ENCODE data around the gene ZBTB40. TPM values are rescaled to one million over a fixed set of nuclear protein-coding genes. Genes with fewer than 3 reads are reported as not detected.

ZBTB40 gene
- total and polyA plus RNA-seq, 10 of the 15 experiments (the other 5 are each of a cell fraction or from before 2014, with no cell fraction given): 1.9 to 14.4 (median 9.0) TPM

DNA sequence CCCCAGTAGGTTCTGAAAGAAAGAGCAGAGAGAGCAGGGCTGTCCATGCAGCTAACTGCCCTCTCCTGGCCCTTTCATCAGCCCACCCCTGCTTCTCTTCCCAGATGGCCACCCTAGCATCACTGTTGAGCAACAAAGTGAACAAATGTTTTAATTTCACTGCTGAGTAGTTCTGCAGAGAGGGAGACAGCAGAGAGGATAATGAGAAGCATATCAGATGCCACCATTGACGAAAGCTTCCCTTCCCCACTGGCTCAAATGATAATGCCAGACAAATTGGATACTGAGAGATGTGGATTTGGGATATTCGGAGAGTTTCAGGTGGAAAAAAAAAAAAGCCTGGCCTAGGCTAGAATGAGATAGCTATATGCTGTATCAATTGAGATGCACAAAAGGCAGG lies 46.8 kb downstream of the ZBTB40 start:
- Histone ChIP-seq H3K4me2 (ENCODE audit: control insufficient read depth, insufficient read depth) (no peak overlapping the region), H2AFZ (ENCODE audit: control insufficient read depth, low read depth, low read length) (no peak overlapping the region), H3K79me2 (ENCODE audit: control insufficient read depth, insufficient read depth, low read length) (no peaks in the 10 kb centered on the region), H3K4me1 (ENCODE audit: control insufficient read depth, insufficient read depth, low read length) (no peaks in the 10 kb centered on the region), H3K9me3 (replicated peaks; ENCODE audit: control insufficient read depth, insufficient read depth, low read length) (no peaks in the 10 kb centered on the region), H3K4me3 (no peak overlapping the region), H3K27me3 (replicated peaks in 1 of 2; ENCODE audit: control insufficient read depth in 2 of 2, insufficient read depth in 2 of 2, low read length in 1 of 2) (no peaks in the 10 kb centered on the region), H3K36me3 (ENCODE audit: control insufficient read depth in 2 of 2, insufficient read depth in 2 of 2, low read length in 1 of 2) (peaks cover 3 to 4% of the 10 kb centered on the region in 2 experiments), H3K27ac (ENCODE audit: control insufficient read depth, insufficient read depth) (no peak overlapping the region), H4K20me1 (ENCODE audit: control insufficient read depth, insufficient read depth) (no peaks in the 10 kb centered on the region), H3K9ac (ENCODE audit: control insufficient read depth, insufficient read depth, low read length) (no peak overlapping the region)
- TF ChIP-seq SIN3A (IDR thresholded peaks at IDR 0.05; ENCODE audit: low read depth, low read length) (no peak), CREM (IDR thresholded peaks at IDR 0.05; ENCODE audit: low read depth) (no peak), MEF2A (IDR thresholded peaks at IDR 0.05; ENCODE audit: insufficient read depth, low read depth, low read length) (no peak), RB1 (IDR thresholded peaks at IDR 0.05; ENCODE audit: borderline replicate concordance) (no peak), NBN (IDR thresholded peaks at IDR 0.05) (no peak), MYB (IDR thresholded peaks at IDR 0.05; ENCODE audit: borderline replicate concordance, low read depth, low read length) (no peak), JUND (IDR thresholded peaks at IDR 0.05; ENCODE audit: low read depth, low read length) (no peak), MYC (IDR thresholded peaks at IDR 0.05; ENCODE audit: insufficient read depth, insufficient read length, insufficient replicate concordance, low read length, severe bottlenecking) (no peak), FOXK2 (IDR thresholded peaks at IDR 0.05) (no peak), GABPA (IDR thresholded peaks at IDR 0.05; ENCODE audit: low read depth) (no peak)
- TF ChIP-seq, protein P1, sequence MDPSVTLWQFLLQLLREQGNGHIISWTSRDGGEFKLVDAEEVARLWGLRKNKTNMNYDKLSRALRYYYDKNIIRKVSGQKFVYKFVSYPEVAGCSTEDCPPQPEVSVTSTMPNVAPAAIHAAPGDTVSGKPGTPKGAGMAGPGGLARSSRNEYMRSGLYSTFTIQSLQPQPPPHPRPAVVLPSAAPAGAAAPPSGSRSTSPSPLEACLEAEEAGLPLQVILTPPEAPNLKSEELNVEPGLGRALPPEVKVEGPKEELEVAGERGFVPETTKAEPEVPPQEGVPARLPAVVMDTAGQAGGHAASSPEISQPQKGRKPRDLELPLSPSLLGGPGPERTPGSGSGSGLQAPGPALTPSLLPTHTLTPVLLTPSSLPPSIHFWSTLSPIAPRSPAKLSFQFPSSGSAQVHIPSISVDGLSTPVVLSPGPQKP (IDR thresholded peaks at IDR 0.05; ENCODE audit: low read depth, low read length): no peak
- TF ChIP-seq, protein P2, sequence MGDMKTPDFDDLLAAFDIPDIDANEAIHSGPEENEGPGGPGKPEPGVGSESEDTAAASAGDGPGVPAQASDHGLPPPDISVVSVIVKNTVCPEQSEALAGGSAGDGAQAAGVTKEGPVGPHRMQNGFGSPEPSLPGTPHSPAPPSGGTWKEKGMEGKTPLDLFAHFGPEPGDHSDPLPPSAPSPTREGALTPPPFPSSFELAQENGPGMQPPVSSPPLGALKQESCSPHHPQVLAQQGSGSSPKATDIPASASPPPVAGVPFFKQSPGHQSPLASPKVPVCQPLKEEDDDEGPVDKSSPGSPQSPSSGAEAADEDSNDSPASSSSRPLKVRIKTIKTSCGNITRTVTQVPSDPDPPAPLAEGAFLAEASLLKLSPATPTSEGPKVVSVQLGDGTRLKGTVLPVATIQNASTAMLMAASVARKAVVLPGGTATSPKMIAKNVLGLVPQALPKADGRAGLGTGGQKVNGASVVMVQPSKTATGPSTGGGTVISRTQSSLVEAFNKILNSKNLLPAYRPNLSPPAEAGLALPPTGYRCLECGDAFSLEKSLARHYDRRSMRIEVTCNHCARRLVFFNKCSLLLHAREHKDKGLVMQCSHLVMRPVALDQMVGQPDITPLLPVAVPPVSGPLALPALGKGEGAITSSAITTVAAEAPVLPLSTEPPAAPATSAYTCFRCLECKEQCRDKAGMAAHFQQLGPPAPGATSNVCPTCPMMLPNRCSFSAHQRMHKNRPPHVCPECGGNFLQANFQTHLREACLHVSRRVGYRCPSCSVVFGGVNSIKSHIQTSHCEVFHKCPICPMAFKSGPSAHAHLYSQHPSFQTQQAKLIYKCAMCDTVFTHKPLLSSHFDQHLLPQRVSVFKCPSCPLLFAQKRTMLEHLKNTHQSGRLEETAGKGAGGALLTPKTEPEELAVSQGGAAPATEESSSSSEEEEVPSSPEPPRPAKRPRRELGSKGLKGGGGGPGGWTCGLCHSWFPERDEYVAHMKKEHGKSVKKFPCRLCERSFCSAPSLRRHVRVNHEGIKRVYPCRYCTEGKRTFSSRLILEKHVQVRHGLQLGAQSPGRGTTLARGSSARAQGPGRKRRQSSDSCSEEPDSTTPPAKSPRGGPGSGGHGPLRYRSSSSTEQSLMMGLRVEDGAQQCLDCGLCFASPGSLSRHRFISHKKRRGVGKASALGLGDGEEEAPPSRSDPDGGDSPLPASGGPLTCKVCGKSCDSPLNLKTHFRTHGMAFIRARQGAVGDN (IDR thresholded peaks at IDR 0.05): no peak
- TF ChIP-seq, protein P3, sequence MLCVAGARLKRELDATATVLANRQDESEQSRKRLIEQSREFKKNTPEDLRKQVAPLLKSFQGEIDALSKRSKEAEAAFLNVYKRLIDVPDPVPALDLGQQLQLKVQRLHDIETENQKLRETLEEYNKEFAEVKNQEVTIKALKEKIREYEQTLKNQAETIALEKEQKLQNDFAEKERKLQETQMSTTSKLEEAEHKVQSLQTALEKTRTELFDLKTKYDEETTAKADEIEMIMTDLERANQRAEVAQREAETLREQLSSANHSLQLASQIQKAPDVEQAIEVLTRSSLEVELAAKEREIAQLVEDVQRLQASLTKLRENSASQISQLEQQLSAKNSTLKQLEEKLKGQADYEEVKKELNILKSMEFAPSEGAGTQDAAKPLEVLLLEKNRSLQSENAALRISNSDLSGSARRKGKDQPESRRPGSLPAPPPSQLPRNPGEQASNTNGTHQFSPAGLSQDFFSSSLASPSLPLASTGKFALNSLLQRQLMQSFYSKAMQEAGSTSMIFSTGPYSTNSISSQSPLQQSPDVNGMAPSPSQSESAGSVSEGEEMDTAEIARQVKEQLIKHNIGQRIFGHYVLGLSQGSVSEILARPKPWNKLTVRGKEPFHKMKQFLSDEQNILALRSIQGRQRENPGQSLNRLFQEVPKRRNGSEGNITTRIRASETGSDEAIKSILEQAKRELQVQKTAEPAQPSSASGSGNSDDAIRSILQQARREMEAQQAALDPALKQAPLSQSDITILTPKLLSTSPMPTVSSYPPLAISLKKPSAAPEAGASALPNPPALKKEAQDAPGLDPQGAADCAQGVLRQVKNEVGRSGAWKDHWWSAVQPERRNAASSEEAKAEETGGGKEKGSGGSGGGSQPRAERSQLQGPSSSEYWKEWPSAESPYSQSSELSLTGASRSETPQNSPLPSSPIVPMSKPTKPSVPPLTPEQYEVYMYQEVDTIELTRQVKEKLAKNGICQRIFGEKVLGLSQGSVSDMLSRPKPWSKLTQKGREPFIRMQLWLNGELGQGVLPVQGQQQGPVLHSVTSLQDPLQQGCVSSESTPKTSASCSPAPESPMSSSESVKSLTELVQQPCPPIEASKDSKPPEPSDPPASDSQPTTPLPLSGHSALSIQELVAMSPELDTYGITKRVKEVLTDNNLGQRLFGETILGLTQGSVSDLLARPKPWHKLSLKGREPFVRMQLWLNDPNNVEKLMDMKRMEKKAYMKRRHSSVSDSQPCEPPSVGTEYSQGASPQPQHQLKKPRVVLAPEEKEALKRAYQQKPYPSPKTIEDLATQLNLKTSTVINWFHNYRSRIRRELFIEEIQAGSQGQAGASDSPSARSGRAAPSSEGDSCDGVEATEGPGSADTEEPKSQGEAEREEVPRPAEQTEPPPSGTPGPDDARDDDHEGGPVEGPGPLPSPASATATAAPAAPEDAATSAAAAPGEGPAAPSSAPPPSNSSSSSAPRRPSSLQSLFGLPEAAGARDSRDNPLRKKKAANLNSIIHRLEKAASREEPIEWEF (IDR thresholded peaks at IDR 0.05; ENCODE audit: insufficient replicate concordance, low read depth, low read length): no peak
- RAD21 ChIA-PET (ENCODE audit: unreplicated experiment): interaction anchor here (1.7 kb wide), 1 partner anchor 82 kb away, joined by 3 read pairs; no protein-coding TSS in a partner anchor
- FAIRE-seq (no peak), DNase-seq (ENCODE audit: low read depth, low spot score) (no peak), ATAC-seq (no peak)
- no TSS peak for BruUV-seq (replicated peaks)
- SMC1A ChIA-PET (ENCODE audit: uncharacterized antibody, unreplicated experiment): interaction anchor here (1.0 kb wide), 1 partner anchor 185 kb away, joined by 3 read pairs; no protein-coding TSS in a partner anchor
- intact Hi-C loops (cut with micrococcal nuclease; ENCODE audit: unreplicated experiment) (no loop called here), in situ Hi-C loops (cut with MboI) (no loop called here)
- CTCF ChIA-PET: no interaction called here
- POLR2A ChIA-PET: interaction anchor here (0.6 kb wide), 1 partner anchor 869 kb away, joined by 3 read pairs; no protein-coding TSS in a partner anchor
- 100% methylated on average over 2 of the region's 2 CpGs for WGBS (ENCODE audit: insufficient coverage, insufficient replicate concordance, low lambda C conversion rate, missing lambda C conversion rate)

Data from GM12878 (cell line).